Mucosa of descending colon (tissue), 3 donors: ENCODE measurements around the gene TVP23C. TPM values are rescaled to one million over a fixed set of nuclear protein-coding genes. Genes with fewer than 3 reads are reported as not detected.

Experiments
- ATAC-seq: fragments of 200-7000 bp; cut with Tn5 transposase; one replicate; pipeline ENCODE4 v1.9.1; 2020; ENCODE audit warnings: mild to moderate bottlenecking, moderate library complexity
- DNase-seq, 3 donors: peaks; one replicate each; pipeline ENCODE4 v3.0.0-alpha.2; 2020
- H3K36me3 ChIP-seq: fragments of 200-600 bp; one replicate; pipeline ENCODE4 v1.8.0; 2021; ENCODE audit warnings: low read depth, mild to moderate bottlenecking
- H3K4me1 ChIP-seq: fragments of 200-600 bp; one replicate; pipeline ENCODE4 v1.8.0; 2021; ENCODE audit warnings: low read depth, mild to moderate bottlenecking
- H3K4me3 ChIP-seq: fragments of 200-600 bp; one replicate; pipeline ENCODE4 v1.8.0; 2021; ENCODE audit warnings: mild to moderate bottlenecking
- H3K9me3 ChIP-seq: fragments of 200-600 bp; one replicate; pipeline ENCODE4 v1.8.0; 2021; ENCODE audit warnings: mild to moderate bottlenecking
- CTCF ChIP-seq: fragments of 200-600 bp; IDR thresholded peaks from one replicate; pipeline ENCODE4 v1.8.0; 2022; ENCODE audit warnings: antibody characterized with exemption, mild to moderate bottlenecking
- intact Hi-C, 2 donors: fragments of 100-400 bp; cut with DNase I in 1 of 2; cut with micrococcal nuclease in 1 of 2; formaldehyde crosslinking; loops; one replicate each; pipeline versions ENCODE4 v1.11.0 to v1.11.1; 2022; cut with DNase I, micrococcal nuclease
- total RNA-seq, 3 donors: library from RNA; stranded (reverse); fragmentation: NEBNext Ultra II Directional in 2 of 3; extraction: Animal tissue kit (Norgen Biotek cat#: 25700) in 2 of 3; gene quantifications; one replicate each; pipeline versions ENCODE4 v1.2.1 to v1.2.4, GENCODE V29; 2021 to 2023
- donor health status: DM: no; HTN: no; CAD: no; lungs with moderate emphysema.
- donor health status: DM: no; HTN: no; CAD: no.
- donor health status: DM: no; HTN: yes; CAD: no.

TVP23C gene
- total RNA-seq, 3 donors from 2014 or later: 9.7 to 25.0 (median 14.0) TPM

GRCh38 chr17:15503731-15504130 is 59.6 kb downstream of the TVP23C start:
- no peaks in the 10 kb centered on the region for H3K36me3 ChIP-seq
- DNase-seq: no peak
- no peaks in the 10 kb centered on the region for H3K9me3 ChIP-seq
- intact Hi-C loops: loop anchor here (2.0 to 5.0 kb wide), 2 partner anchors 241 to 243 kb away; no protein-coding TSS in a partner anchor
- H3K4me1 ChIP-seq: peaks cover 9% of the 10 kb centered on the region
- H3K4me3 ChIP-seq: no peak overlapping the region
- no peak for TF ChIP-seq CTCF
- no peak for ATAC-seq

- intact Hi-C loops: loop anchor here (2.0 to 5.0 kb wide), 2 partner anchors 240 to 242 kb away; no protein-coding TSS in a partner anchor
These were observed 60.7 kb downstream of the TVP23C start for GRCh38 chr17:15502369-15503112.

GRCh38 chr17:15501793-15502192 is 61.5 kb downstream of the TVP23C start:
- intact Hi-C loops: loop anchor here (2.0 to 5.0 kb wide), 2 partner anchors 239 to 241 kb away; no protein-coding TSS in a partner anchor
- ATAC-seq (no peak), DNase-seq (no peak)
- TF ChIP-seq CTCF: no peak
- Histone ChIP-seq H3K4me3 (no peak overlapping the region), H3K4me1 (peaks cover 9% of the 10 kb centered on the region), H3K36me3 (no peaks in the 10 kb centered on the region), H3K9me3 (no peaks in the 10 kb centered on the region)

More at GRCh38 chr17:15502369-15503112, 60.7 kb downstream of the TVP23C start:
- peaks cover 9% of the 10 kb centered on the region for H3K4me1 ChIP-seq
- TF ChIP-seq CTCF: peak; percentile 67
- no peaks in the 10 kb centered on the region for H3K9me3 ChIP-seq
- ATAC-seq (peak; percentile 94), DNase-seq (peak; percentile 86 to 87 (median 87))
- no peak overlapping the region for H3K4me3 ChIP-seq
- no peaks in the 10 kb centered on the region for H3K36me3 ChIP-seq

- no peaks in the 10 kb centered on the region for H3K36me3 ChIP-seq
- intact Hi-C loops: loop anchor here in 1 of 2 donors (5.0 kb wide), 1 partner anchor 239 kb away; no protein-coding TSS in a partner anchor
- DNase-seq: no peak
- no peaks in the 10 kb centered on the region for H3K9me3 ChIP-seq
- H3K4me3 ChIP-seq: no peak overlapping the region
- ATAC-seq: no peak
- H3K4me1 ChIP-seq: peaks cover 9% of the 10 kb centered on the region
- no peak for TF ChIP-seq CTCF
These were observed 62.0 kb downstream of the TVP23C start for GRCh38 chr17:15501282-15501681.

GRCh38 chr17:15498107-15498506 is 65.2 kb downstream of the TVP23C start:
- DNase-seq (no peak), ATAC-seq (no peak)
- H3K36me3 ChIP-seq: no peaks in the 10 kb centered on the region
- peaks cover 9% of the 10 kb centered on the region for H3K4me1 ChIP-seq
- no peak overlapping the region for H3K4me3 ChIP-seq
- no peaks in the 10 kb centered on the region for H3K9me3 ChIP-seq
- no peak for TF ChIP-seq CTCF
- intact Hi-C loops: no loop called here
